ENCODE measurements around the gene FLOT2. TPM values are rescaled to one million over a fixed set of nuclear protein-coding genes. Genes with fewer than 3 reads are reported as not detected.

The FLOT2 gene
- total and polyA plus RNA-seq, 10 of the 15 experiments (the other 5 are each of a cell fraction or from before 2014, with no cell fraction given), result 56.8 to 302 (median 149) TPM

DNA sequence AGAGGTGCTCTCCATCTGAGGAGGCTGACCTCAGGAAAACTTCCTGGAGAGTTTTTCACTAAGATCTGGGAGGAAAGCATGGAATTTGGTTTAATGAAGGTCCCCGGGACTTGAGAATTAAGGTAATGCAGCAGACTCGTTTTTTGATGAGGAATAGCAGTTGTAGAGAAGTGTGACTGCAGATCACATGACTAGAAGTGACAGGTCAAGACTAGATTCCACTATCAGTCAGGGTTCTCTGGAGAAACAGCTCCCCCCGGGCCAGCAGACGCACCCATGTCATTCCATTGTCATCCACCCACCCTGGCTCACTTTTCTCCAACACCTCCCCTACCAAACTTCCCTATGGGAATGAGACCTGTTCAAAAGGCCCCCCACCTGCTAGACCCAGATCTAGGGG is 7.3 kb upstream of the FLOT2 start:
- ATAC-seq (no peak), FAIRE-seq (no peak), DNase-seq (ENCODE audit: low read depth, low spot score) (no peak)
- intact Hi-C loops (cut with micrococcal nuclease; ENCODE audit: unreplicated experiment) (no loop called here), in situ Hi-C loops (cut with MboI) (no loop called here)
- peaks cover 11 to 18% of the 10 kb centered on the region in 2 experiments for H3K36me3 ChIP-seq (ENCODE audit: control insufficient read depth in 2 of 2, insufficient read depth in 2 of 2, low read length in 1 of 2)
- POLR2A ChIA-PET, result interaction anchor here (1.3 kb wide), 1 partner anchor 177 kb away, joined by 3 read pairs; no protein-coding TSS in a partner anchor
- SMC1A ChIA-PET (ENCODE audit: uncharacterized antibody, unreplicated experiment), result interaction anchor here (1.6 to 2.4 kb wide), 2 partner anchors 55 to 139 kb away, joined by 3 to 7 read pairs; no protein-coding TSS in a partner anchor
- BruUV-seq (replicated peaks), result no TSS peak
- no peak overlapping the region for H3K4me2 ChIP-seq (ENCODE audit: control insufficient read depth, insufficient read depth)
- peaks cover 10% of the 10 kb centered on the region for H3K4me1 ChIP-seq (ENCODE audit: control insufficient read depth, insufficient read depth, low read length)
- TF ChIP-seq ZBED1 (IDR thresholded peaks at IDR 0.05; ENCODE audit: borderline replicate concordance) (no peak), PML (IDR thresholded peaks at IDR 0.05; ENCODE audit: low read length) (no peak), RELA (IDR thresholded peaks at IDR 0.05; ENCODE audit: borderline replicate concordance, partially characterized antibody) (no peak), EP300 (IDR thresholded peaks at IDR 0.05; ENCODE audit: borderline replicate concordance in 1 of 2, control insufficient read depth in 1 of 2, low read depth in 2 of 2, low read length in 2 of 2) (no peak), JUNB (IDR thresholded peaks at IDR 0.05) (no peak), STAT3 (IDR thresholded peaks at IDR 0.05; ENCODE audit: low read depth, low read length) (no peak), CHD2 (IDR thresholded peaks at IDR 0.05; ENCODE audit: borderline replicate concordance, low read depth, low read length) (no peak), PAX5 (IDR thresholded peaks at IDR 0.05; ENCODE audit: borderline replicate concordance, low read depth, low read length) (no peak)
- TF ChIP-seq, protein P1, sequence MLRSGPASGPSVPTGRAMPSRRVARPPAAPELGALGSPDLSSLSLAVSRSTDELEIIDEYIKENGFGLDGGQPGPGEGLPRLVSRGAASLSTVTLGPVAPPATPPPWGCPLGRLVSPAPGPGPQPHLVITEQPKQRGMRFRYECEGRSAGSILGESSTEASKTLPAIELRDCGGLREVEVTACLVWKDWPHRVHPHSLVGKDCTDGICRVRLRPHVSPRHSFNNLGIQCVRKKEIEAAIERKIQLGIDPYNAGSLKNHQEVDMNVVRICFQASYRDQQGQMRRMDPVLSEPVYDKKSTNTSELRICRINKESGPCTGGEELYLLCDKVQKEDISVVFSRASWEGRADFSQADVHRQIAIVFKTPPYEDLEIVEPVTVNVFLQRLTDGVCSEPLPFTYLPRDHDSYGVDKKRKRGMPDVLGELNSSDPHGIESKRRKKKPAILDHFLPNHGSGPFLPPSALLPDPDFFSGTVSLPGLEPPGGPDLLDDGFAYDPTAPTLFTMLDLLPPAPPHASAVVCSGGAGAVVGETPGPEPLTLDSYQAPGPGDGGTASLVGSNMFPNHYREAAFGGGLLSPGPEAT (IDR thresholded peaks at IDR 0.05; ENCODE audit: low read depth), result no peak
- CTCF ChIA-PET, result interaction anchor here (1.3 to 17.3 kb wide), 7 partner anchors 8 to 177 kb away, joined by 3 to 175 read pairs (median 18); partner anchors contain the start of genes NEK8 and TLCD1
- peaks cover 5% of the 10 kb centered on the region for H3K79me2 ChIP-seq (ENCODE audit: control insufficient read depth, insufficient read depth, low read length)
- RAD21 ChIA-PET (ENCODE audit: unreplicated experiment), result interaction anchor here (0.6 kb wide), 1 partner anchor 10 kb away, joined by 3 read pairs; no protein-coding TSS in a partner anchor
- no peaks in the 10 kb centered on the region for H3K9me3 ChIP-seq (replicated peaks; ENCODE audit: control insufficient read depth, insufficient read depth, low read length)
- no peaks in the 10 kb centered on the region for H4K20me1 ChIP-seq (ENCODE audit: control insufficient read depth, insufficient read depth)
- no peaks in the 10 kb centered on the region for H3K27me3 ChIP-seq (replicated peaks in 1 of 2; ENCODE audit: control insufficient read depth in 2 of 2, insufficient read depth in 2 of 2, low read length in 1 of 2)
- H3K4me3 ChIP-seq, result no peak overlapping the region
- no peak overlapping the region for H3K9ac ChIP-seq (ENCODE audit: control insufficient read depth, insufficient read depth, low read length)
- no peak overlapping the region for H3K27ac ChIP-seq (ENCODE audit: control insufficient read depth, insufficient read depth)
- WGBS (ENCODE audit: insufficient coverage, insufficient replicate concordance, low lambda C conversion rate, missing lambda C conversion rate), result 36% methylated on average over 4 of the region's 4 CpGs
- no peak overlapping the region for H2AFZ ChIP-seq (ENCODE audit: control insufficient read depth, low read depth, low read length)

Data from GM12878 (cell line).